ENCODE measurements around the gene STAT6. TPM values are rescaled to one million over a fixed set of nuclear protein-coding genes. Genes with fewer than 3 reads are reported as not detected.

The STAT6 gene
- total RNA-seq, 1 experiment from 2014 or later = 44.4 TPM

DNA sequence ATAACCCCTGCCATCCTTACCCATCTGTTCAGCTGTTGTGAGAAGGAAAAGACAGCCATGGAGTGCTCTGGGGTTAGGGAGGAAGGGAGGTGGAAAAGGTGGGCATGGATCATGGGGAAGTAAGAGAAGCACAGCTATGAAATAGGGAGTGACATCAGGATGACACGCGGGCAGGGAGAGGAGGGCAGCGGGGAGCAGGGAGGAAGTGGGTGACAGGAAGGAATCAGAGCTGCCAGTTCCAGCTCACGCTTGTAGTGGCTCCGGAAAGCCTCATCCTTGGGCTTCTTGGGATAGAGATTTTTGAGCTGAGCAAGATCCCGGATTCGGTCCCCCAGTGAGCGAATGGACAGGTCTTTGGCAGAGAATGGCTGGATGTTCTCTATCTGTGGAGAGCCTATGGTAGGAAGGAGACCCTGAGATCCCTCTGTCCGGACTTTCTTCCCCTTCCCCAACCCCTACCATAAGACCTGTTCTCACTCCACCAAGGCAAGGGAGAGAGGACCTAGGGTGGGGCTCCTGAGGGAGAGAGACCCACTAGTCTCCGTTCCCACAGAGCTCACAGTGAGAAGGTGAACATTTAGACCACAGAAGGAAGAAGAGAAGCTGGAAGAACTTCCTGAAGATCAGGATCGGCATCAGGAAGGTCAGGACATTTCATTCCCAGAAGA, 12.0 kb downstream of the STAT6 start:
- no CpG with 5 or more reads among the region's 11 CpGs for WGBS (ENCODE audit: extremely low coverage, insufficient read length, low lambda C conversion rate)
- no peak overlapping the region for H4K91ac ChIP-seq (ENCODE audit: insufficient read length, low read depth, low read length)
- no peak overlapping the region for H3T11ph ChIP-seq (ENCODE audit: low read length)
- Mint-ChIP-seq H3K4me3 (0 out of 5 replicates have a peak overlapping the region, but pooled peaks of 1 of the 2 experiments have one; percentile 25), H3K27ac (no peak overlapping the region; a peak in 1 of 7 replicates), H3K4me1 (peaks cover 17 to 19% of the 10 kb centered on the region in 2 experiments), H3K27me3 (ENCODE audit: low read depth) (no peaks in the 10 kb centered on the region; the same call in 1 of the 2 replicates), H3K36me3 (ENCODE audit: insufficient read depth in 1 of 3, low read depth in 3 of 3) (peaks cover 5 to 64% (median 56%) of the 10 kb centered on the region in 3 experiments), H3K9me3 (no peaks in the 10 kb centered on the region)
- no peak overlapping the region for H4K8ac ChIP-seq (replicated peaks; ENCODE audit: insufficient read length, low read depth, low read length)
- H3K23ac ChIP-seq (ENCODE audit: insufficient read length, low read depth, low read length) = no peak overlapping the region
- no peak overlapping the region for H2AFZ ChIP-seq (ENCODE audit: low read length)
- no peak overlapping the region for H2BK120ac ChIP-seq (ENCODE audit: low read depth, low read length, poor library complexity, severe bottlenecking)
- H3K4ac ChIP-seq (ENCODE audit: low read depth, low read length) = no peak overlapping the region
- H4K5ac ChIP-seq (ENCODE audit: insufficient read length, low read depth, low read length) = no peak overlapping the region
- H3K23me2 ChIP-seq (ENCODE audit: insufficient read length, low read depth, low read length, poor library complexity, severe bottlenecking) = no peaks in the 10 kb centered on the region
- no peak overlapping the region for H2AK5ac ChIP-seq (ENCODE audit: insufficient read length, low read length)
- no peaks in the 10 kb centered on the region for H3K9me3 ChIP-seq (ENCODE audit: control insufficient read depth, low read depth, low read length)
- H2BK12ac ChIP-seq (ENCODE audit: insufficient read length, low read depth, low read length) = no peak overlapping the region
- DNase-seq = no peak
- no peaks in the 10 kb centered on the region for H3K4me1 ChIP-seq (ENCODE audit: insufficient read depth, low read length)
- H2BK20ac ChIP-seq (ENCODE audit: low read depth, low read length, poor library complexity, severe bottlenecking) = no peak overlapping the region
- no peak overlapping the region for H3K9ac ChIP-seq (ENCODE audit: extremely low read depth, insufficient read length, low read length)
- H3K56ac ChIP-seq (ENCODE audit: insufficient read length, low read depth, low read length) = no peak overlapping the region
- H3K79me1 ChIP-seq (ENCODE audit: insufficient read depth, low read depth, low read length, poor library complexity, severe bottlenecking) = no peaks in the 10 kb centered on the region
- no peak overlapping the region for H3K4me2 ChIP-seq (ENCODE audit: insufficient read depth, insufficient read length, low read length)
- H2BK5ac ChIP-seq (ENCODE audit: insufficient read length, low read length) = no peak overlapping the region
- no peaks in the 10 kb centered on the region for H4K20me1 ChIP-seq (ENCODE audit: control insufficient read depth, insufficient read depth, insufficient read length)
- H3K27ac ChIP-seq (ENCODE audit: insufficient read length, low read depth, low read length) = no peak overlapping the region
- no peaks in the 10 kb centered on the region for H3K27me3 ChIP-seq (ENCODE audit: insufficient read depth, low read length)
- no peak overlapping the region for H3K14ac ChIP-seq (ENCODE audit: insufficient read depth, low read length)
- TF ChIP-seq, protein P1, sequence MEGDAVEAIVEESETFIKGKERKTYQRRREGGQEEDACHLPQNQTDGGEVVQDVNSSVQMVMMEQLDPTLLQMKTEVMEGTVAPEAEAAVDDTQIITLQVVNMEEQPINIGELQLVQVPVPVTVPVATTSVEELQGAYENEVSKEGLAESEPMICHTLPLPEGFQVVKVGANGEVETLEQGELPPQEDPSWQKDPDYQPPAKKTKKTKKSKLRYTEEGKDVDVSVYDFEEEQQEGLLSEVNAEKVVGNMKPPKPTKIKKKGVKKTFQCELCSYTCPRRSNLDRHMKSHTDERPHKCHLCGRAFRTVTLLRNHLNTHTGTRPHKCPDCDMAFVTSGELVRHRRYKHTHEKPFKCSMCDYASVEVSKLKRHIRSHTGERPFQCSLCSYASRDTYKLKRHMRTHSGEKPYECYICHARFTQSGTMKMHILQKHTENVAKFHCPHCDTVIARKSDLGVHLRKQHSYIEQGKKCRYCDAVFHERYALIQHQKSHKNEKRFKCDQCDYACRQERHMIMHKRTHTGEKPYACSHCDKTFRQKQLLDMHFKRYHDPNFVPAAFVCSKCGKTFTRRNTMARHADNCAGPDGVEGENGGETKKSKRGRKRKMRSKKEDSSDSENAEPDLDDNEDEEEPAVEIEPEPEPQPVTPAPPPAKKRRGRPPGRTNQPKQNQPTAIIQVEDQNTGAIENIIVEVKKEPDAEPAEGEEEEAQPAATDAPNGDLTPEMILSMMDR (conservative IDR thresholded peaks at IDR 0.05) = no peak
- H2BK15ac ChIP-seq (ENCODE audit: low read depth, low read length) = no peak overlapping the region
- no peak overlapping the region for H3K18ac ChIP-seq (ENCODE audit: insufficient read length, low read depth, low read length)
- H3K79me2 ChIP-seq (ENCODE audit: insufficient read depth, low read length) = no peaks in the 10 kb centered on the region
